ENCODE results near the gene MORN2.

Gene MORN2

DNA sequence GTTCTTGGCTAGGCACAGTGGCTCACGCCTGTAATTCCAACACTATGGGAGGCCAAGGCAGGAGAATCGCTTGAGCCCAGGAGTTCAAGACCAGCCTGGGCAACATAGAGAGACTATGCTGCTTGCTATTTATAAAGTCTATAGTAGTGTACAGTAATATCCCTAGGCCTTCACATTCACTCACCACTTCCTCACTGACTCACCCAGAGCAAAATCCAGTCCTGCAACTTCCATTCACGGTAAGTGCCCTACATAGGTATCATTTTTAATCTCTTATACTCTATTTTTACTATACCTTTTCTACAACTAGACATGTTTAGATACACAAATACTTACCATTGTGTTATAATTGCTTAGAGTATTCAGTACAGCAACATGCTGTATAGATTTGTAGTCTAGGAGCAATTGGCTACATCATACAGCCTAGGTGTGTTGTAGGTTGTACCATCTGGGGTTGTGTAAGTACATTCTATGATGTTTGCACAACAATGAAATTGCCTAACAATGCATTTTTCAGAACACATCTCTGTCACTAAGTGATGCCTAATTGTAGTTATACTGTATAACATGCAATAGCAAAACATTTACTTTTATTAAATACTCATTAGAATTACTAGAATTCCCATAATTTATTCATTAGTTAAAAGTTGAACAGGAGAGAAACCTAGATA lies 8.9 kb upstream of the MORN2 start:
- Histone ChIP-seq H3K9me3 (replicated peaks in 1 of 2; ENCODE audit: control insufficient read depth in 2 of 2, insufficient read depth in 1 of 2, low read depth in 1 of 2, low read length in 2 of 2) (peaks cover 0 to 11% of the 10 kb centered on the region in 2 donors), H3K4ac (ENCODE audit: low read length) (no peak overlapping the region), H3K27me3 (ENCODE audit: control insufficient read depth in 3 of 3, insufficient read depth in 3 of 3, low read depth in 1 of 3, low read length in 3 of 3) (no peaks in the 10 kb centered on the region), H2BK15ac (ENCODE audit: low read length) (no peak overlapping the region), H3K79me1 (ENCODE audit: low read depth, low read length) (no peaks in the 10 kb centered on the region), H3K4me2 (ENCODE audit: insufficient read depth, low read length, poor library complexity, severe bottlenecking) (no peak overlapping the region), H4K91ac (ENCODE audit: low read depth, low read length, poor library complexity) (no peak overlapping the region), H2AK5ac (ENCODE audit: low read depth, low read length) (no peak overlapping the region), H2BK12ac (ENCODE audit: low read length) (no peak overlapping the region), H3K36me3 (replicated peaks in 1 of 2; ENCODE audit: control insufficient read depth in 2 of 2, insufficient read depth in 2 of 2, low read length in 2 of 2) (peaks cover 4 to 50% of the 10 kb centered on the region in 2 donors), H2AFZ (ENCODE audit: low read length) (no peak overlapping the region), H3K14ac (ENCODE audit: low read length) (no peak overlapping the region), H2BK5ac (ENCODE audit: low read length) (no peak overlapping the region), H3K9ac (ENCODE audit: low read depth, low read length, poor library complexity) (no peak overlapping the region), H3K4me1 (ENCODE audit: control insufficient read depth in 2 of 2, insufficient read depth in 1 of 2, low read depth in 1 of 2, low read length in 2 of 2) (no peaks in the 10 kb centered on the region), H3K27ac (replicated peaks; ENCODE audit: low read length) (no peak overlapping the region), H3K4me3 (ENCODE audit: low read length in 2 of 2) (no peak overlapping the region), H4K8ac (ENCODE audit: low read depth, low read length) (no peak overlapping the region), H3K18ac (ENCODE audit: low read length) (no peak overlapping the region), H2BK120ac (ENCODE audit: low read depth, low read length) (no peak overlapping the region), H3K23ac (ENCODE audit: low read depth, low read length, poor library complexity) (no peak overlapping the region)
- no peak for DNase-seq (ENCODE audit: low spot score)
- WGBS, 2 donors (ENCODE audit: extremely low coverage in 2 of 2, insufficient read length in 2 of 2, insufficient replicate concordance in 1 of 2): no CpG with 5 or more reads among the region's 3 CpGs

DNA sequence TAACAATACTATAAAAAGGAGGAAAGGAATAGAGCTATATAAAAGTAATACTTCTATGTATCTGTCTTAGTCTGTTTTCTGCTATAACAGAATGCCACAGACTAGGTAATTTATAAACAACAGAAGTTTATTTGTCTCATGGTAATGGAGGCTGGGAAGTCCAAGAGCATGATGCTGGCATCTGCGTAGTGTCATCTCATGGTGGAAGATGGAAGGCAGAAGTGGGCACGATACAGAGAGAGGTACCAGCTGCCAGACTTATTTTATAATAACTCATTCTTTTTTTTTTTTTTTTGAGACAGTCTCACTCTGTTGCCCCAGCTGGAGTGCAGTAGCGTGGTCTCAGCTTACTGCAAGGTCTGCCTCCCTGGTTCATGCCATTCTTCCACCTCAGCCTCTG lies 4.3 kb upstream of the MORN2 start:
- no peaks in the 10 kb centered on the region for H3K27me3 ChIP-seq (ENCODE audit: control insufficient read depth in 3 of 3, insufficient read depth in 3 of 3, low read depth in 1 of 3, low read length in 3 of 3)
- H2BK15ac ChIP-seq (ENCODE audit: low read length): no peak overlapping the region
- no peak overlapping the region for H3K4ac ChIP-seq (ENCODE audit: low read length)
- H3K4me1 ChIP-seq (ENCODE audit: control insufficient read depth in 2 of 2, insufficient read depth in 1 of 2, low read depth in 1 of 2, low read length in 2 of 2): peaks cover 0 to 4% of the 10 kb centered on the region in 2 donors
- no peak overlapping the region for H3K4me3 ChIP-seq (ENCODE audit: low read length in 2 of 2)
- no peak overlapping the region for H2BK12ac ChIP-seq (ENCODE audit: low read length)
- no peak overlapping the region for H3K9ac ChIP-seq (ENCODE audit: low read depth, low read length, poor library complexity)
- no peak overlapping the region for H2AFZ ChIP-seq (ENCODE audit: low read length)
- no peak overlapping the region for H3K23ac ChIP-seq (ENCODE audit: low read depth, low read length, poor library complexity)
- H3K79me1 ChIP-seq (ENCODE audit: low read depth, low read length): peaks cover 5% of the 10 kb centered on the region
- H4K8ac ChIP-seq (ENCODE audit: low read depth, low read length): no peak overlapping the region
- H3K36me3 ChIP-seq (replicated peaks in 1 of 2; ENCODE audit: control insufficient read depth in 2 of 2, insufficient read depth in 2 of 2, low read length in 2 of 2): peaks cover 0 to 18% of the 10 kb centered on the region in 2 donors
- no peak for DNase-seq (ENCODE audit: low spot score)
- H3K4me2 ChIP-seq (ENCODE audit: insufficient read depth, low read length, poor library complexity, severe bottlenecking): no peak overlapping the region
- no CpG with 5 or more reads among the region's 3 CpGs for WGBS, 2 donors (ENCODE audit: extremely low coverage in 2 of 2, insufficient read length in 2 of 2, insufficient replicate concordance in 1 of 2)
- no peak overlapping the region for H4K91ac ChIP-seq (ENCODE audit: low read depth, low read length, poor library complexity)
- H2AK5ac ChIP-seq (ENCODE audit: low read depth, low read length): no peak overlapping the region
- peaks cover 0 to 19% of the 10 kb centered on the region in 2 donors for H3K9me3 ChIP-seq (replicated peaks in 1 of 2; ENCODE audit: control insufficient read depth in 2 of 2, insufficient read depth in 1 of 2, low read depth in 1 of 2, low read length in 2 of 2)
- no peak overlapping the region for H3K27ac ChIP-seq (replicated peaks; ENCODE audit: low read length)
- no peak overlapping the region for H2BK5ac ChIP-seq (ENCODE audit: low read length)
- no peak overlapping the region for H3K18ac ChIP-seq (ENCODE audit: low read length)
- H2BK120ac ChIP-seq (ENCODE audit: low read depth, low read length): no peak overlapping the region
- no peak overlapping the region for H3K14ac ChIP-seq (ENCODE audit: low read length)

DNA sequence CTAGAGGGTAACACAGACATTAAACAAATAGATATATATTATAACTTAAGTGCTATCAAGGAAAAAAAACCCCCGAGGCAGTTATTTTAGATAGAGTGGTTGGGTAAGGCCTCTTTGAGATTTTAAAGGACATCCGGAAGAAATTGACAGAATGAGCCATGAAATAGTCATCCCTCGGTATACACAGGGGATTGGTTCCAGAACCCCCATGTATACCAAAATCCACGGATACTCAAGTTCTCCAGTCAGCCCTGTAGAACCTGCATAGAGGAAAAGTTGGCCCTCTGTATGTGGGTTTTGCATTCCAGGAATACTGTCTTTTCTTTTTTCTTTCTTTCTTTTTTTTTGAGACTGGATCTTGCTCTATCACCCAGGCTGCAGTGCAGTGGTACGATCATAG lies 2.0 kb upstream of the MORN2 start:
- Histone ChIP-seq H2BK15ac (ENCODE audit: low read length) (no peak overlapping the region), H2AFZ (ENCODE audit: low read length) (no peak overlapping the region), H2AK5ac (ENCODE audit: low read depth, low read length) (no peak overlapping the region), H3K79me1 (ENCODE audit: low read depth, low read length) (peaks cover 5% of the 10 kb centered on the region), H3K4me2 (ENCODE audit: insufficient read depth, low read length, poor library complexity, severe bottlenecking) (no peak overlapping the region), H3K36me3 (replicated peaks in 1 of 2; ENCODE audit: control insufficient read depth in 2 of 2, insufficient read depth in 2 of 2, low read length in 2 of 2) (no peaks in the 10 kb centered on the region), H2BK120ac (ENCODE audit: low read depth, low read length) (no peak overlapping the region), H2BK5ac (ENCODE audit: low read length) (no peak overlapping the region), H3K27ac (replicated peaks; ENCODE audit: low read length) (no peak overlapping the region), H3K18ac (ENCODE audit: low read length) (no peak overlapping the region), H3K9ac (ENCODE audit: low read depth, low read length, poor library complexity) (no peak overlapping the region), H3K14ac (ENCODE audit: low read length) (no peak overlapping the region), H3K9me3 (replicated peaks in 1 of 2; ENCODE audit: control insufficient read depth in 2 of 2, insufficient read depth in 1 of 2, low read depth in 1 of 2, low read length in 2 of 2) (peaks cover 0 to 19% of the 10 kb centered on the region in 2 donors), H3K23ac (ENCODE audit: low read depth, low read length, poor library complexity) (no peak overlapping the region), H3K4me1 (ENCODE audit: control insufficient read depth in 2 of 2, insufficient read depth in 1 of 2, low read depth in 1 of 2, low read length in 2 of 2) (peaks cover 0 to 4% of the 10 kb centered on the region in 2 donors), H3K27me3 (ENCODE audit: control insufficient read depth in 3 of 3, insufficient read depth in 3 of 3, low read depth in 1 of 3, low read length in 3 of 3) (no peaks in the 10 kb centered on the region), H4K91ac (ENCODE audit: low read depth, low read length, poor library complexity) (no peak overlapping the region), H2BK12ac (ENCODE audit: low read length) (no peak overlapping the region), H3K4ac (ENCODE audit: low read length) (no peak overlapping the region), H3K4me3 (ENCODE audit: low read length in 2 of 2) (peak overlapping the region in 1 of 2 donors; percentile 13), H4K8ac (ENCODE audit: low read depth, low read length) (no peak overlapping the region)
- no CpG with 5 or more reads among the region's 5 CpGs for WGBS, 2 donors (ENCODE audit: extremely low coverage in 2 of 2, insufficient read length in 2 of 2, insufficient replicate concordance in 1 of 2)
- DNase-seq (ENCODE audit: low spot score): no peak

DNA sequence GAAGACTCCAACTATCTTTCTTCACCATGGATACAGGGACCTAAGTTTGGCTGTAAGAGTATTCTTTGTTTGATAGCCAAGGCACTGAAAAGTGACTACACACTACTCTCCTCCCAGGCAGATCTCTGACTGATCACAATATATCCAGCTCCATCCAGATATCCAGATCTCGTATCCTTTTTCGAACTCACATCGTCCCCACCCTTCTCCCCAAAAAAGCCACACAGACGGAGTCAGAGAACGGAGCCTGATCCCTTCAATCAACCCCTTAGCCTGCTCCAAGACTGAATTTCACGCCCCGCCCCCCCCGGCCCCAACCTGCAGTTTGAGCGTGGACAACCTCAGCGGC lies 575 bp upstream of the MORN2 start:
- Histone ChIP-seq H2BK120ac (ENCODE audit: low read depth, low read length) (no peak overlapping the region), H3K36me3 (replicated peaks in 1 of 2; ENCODE audit: control insufficient read depth in 2 of 2, insufficient read depth in 2 of 2, low read length in 2 of 2) (no peaks in the 10 kb centered on the region), H3K14ac (ENCODE audit: low read length) (peak overlapping the region; percentile 78), H3K4me1 (ENCODE audit: control insufficient read depth in 2 of 2, insufficient read depth in 1 of 2, low read depth in 1 of 2, low read length in 2 of 2) (peaks cover 0 to 4% of the 10 kb centered on the region in 2 donors), H3K18ac (ENCODE audit: low read length) (peak overlapping the region; percentile 96), H3K23ac (ENCODE audit: low read depth, low read length, poor library complexity) (peak overlapping the region; percentile 94), H3K27me3 (ENCODE audit: control insufficient read depth in 3 of 3, insufficient read depth in 3 of 3, low read depth in 1 of 3, low read length in 3 of 3) (no peaks in the 10 kb centered on the region), H2AK5ac (ENCODE audit: low read depth, low read length) (peak overlapping the region; percentile 19), H3K9me3 (replicated peaks in 1 of 2; ENCODE audit: control insufficient read depth in 2 of 2, insufficient read depth in 1 of 2, low read depth in 1 of 2, low read length in 2 of 2) (peaks cover 0 to 11% of the 10 kb centered on the region in 2 donors), H3K4me2 (ENCODE audit: insufficient read depth, low read length, poor library complexity, severe bottlenecking) (peak overlapping the region; percentile 95), H2BK15ac (ENCODE audit: low read length) (peak overlapping the region; percentile 82), H2BK12ac (ENCODE audit: low read length) (no peak overlapping the region), H3K79me1 (ENCODE audit: low read depth, low read length) (peaks cover 5% of the 10 kb centered on the region), H4K91ac (ENCODE audit: low read depth, low read length, poor library complexity) (no peak overlapping the region), H3K27ac (replicated peaks; ENCODE audit: low read length) (no peak overlapping the region), H2BK5ac (ENCODE audit: low read length) (peak overlapping the region; percentile 55), H3K9ac (ENCODE audit: low read depth, low read length, poor library complexity) (peak overlapping the region; percentile 99), H2AFZ (ENCODE audit: low read length) (peak overlapping the region; percentile 98), H3K4ac (ENCODE audit: low read length) (no peak overlapping the region), H4K8ac (ENCODE audit: low read depth, low read length) (peak overlapping the region; percentile 87), H3K4me3 (ENCODE audit: low read length in 2 of 2) (peak overlapping the region; percentile 96 to 98)
- WGBS, 2 donors (ENCODE audit: extremely low coverage in 2 of 2, insufficient read length in 2 of 2, insufficient replicate concordance in 1 of 2): no CpG with 5 or more reads among the region's 10 CpGs
- no peak for DNase-seq (ENCODE audit: low spot score)
